Measurements from ENCODE around the gene RANBP3.

The RANBP3 gene

DNA sequence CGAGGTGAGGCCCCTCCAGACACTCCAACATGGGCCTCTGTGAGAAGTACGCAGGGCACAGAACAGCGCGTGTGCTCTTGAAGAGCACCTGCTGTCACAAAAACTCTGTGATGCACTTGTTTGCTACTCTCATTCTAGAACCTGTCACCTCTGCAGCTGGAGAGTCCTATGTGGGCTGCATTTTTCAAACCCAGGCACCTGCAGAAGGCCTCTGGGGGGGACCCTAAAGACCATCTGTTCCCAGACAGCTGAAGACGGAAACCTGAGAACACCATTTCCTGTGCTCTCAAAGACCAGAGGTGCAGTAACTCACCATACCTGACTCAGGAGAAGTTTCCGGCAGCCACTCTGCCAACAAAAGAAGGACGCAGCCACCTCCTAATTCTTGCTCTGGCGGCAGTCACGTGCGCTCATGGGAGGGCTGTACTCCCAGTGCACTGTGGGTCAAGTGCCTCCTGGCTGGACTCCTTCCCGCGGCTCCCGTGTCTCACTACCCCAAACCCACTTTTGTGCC lies 28.1 kb downstream of the RANBP3 start:
- no peak for DNase-seq

DNA sequence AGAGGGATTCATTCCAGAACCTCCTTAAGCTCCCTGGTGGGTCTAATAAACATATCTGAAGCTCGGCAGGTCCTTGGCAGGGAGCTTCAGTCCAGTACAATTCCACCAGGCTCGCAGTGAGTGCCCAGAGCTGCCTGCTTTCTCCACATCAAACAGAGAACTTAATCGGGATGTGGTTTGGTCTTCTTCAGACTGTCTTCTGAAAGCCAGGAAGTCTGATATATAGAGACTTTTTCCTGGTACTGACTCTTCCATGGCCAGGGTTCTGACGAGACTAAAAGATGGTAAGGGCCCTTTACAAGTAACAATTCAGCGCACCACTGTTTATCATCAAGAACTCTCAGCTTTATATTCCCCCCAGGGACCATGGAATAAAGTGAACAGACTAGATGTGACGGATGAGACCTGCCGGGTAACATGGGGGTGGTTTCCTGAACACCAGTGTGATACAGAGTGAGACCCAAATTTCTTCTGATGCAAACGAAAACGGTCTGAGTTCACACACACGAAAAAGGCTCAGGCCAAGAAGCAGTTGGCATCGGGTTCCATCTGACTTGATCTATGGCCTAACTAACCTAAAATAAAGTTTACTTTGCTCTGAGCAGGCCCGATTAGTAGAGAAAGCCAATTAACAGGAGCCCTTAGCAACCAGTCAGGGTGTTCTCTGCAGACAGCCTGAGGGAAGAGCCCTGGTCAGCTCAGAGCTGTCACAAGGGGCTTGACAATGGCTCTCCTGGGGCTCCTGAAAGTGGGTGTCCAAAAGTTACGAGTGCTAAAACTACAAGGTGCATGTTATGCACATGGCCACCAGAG lies 29.0 kb downstream of the RANBP3 start:
- DNase-seq: no peak

DNA sequence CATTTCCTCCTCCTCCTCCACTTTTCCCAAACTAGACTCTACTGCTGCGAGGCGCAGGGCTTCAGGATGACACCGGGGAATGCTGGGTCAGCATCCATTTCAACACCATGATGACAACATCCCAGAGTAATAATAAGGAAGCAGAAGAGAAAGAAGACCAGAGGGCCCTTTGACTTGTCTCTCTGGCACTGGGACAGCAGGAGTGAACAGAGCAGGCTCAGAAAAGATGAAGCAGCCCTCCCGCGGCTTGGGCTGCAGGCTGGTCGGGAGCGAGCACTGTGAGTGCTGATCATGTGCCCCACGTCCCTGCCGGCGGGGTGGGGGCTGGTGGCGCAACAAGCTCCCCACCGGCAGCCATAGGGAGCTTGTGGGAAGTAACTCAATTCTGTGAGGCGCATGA lies 30.5 kb downstream of the RANBP3 start:
- DNase-seq: peak; percentile 61

DNA sequence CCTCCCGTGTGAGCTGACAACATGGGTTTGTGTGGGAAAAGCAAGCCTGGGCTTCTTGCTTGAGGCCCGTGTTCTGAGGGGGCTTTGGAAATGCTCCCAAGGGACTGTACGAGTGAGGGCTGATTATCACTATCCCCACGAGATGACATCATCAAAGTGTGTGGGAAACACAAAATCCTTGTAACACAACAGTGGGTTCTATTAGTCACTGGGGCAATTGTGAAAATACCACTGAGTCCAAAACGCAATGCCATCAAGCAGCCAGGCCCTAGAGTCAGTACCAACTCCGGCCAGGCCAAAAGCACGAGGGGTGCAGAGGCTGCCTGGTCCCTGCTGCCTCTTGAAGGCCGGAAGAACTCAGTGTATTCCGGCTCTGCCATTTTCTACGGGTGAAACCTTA lies 34.3 kb downstream of the RANBP3 start:
- DNase-seq: no peak

DNA sequence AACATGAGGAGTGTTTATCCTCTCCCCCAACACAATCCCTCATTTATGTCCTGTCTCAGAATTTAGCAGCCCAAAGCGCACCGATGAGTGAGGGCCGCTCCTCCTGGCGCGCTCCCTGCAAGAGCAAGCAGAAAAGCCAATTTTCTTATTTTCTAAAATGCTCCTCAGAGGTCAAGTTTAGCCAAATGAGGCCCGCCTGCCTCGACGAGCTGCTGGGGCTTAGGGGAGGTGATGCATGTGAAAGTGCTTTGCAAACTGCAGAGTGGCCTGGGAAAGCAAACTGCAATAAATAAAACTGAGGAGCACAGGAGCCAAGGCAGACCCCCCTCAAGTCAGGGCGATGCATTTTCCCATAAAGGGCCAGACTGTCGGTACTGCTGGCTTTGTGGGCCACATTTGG lies 34.9 kb downstream of the RANBP3 start:
- no peak for DNase-seq

DNA sequence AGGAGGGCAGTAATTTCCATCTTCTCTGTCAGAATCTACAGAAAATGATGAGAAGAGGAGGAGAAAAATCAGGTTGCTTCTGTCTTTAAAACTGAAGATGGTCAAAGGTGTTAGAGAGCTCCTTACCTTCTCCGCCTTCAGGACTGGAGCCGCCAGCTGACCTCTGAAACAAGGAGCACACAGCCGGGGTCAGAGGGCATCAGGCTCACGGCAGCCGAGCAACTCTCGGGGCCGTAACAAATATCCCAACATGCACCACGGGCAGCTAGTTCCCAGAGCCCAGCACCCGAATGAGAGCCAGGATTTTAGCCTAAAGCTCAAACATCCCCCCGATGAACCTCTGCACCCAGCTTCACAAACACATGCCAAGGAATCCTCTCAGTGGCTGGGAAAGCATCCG lies 36.3 kb downstream of the RANBP3 start:
- DNase-seq: no peak

DNA sequence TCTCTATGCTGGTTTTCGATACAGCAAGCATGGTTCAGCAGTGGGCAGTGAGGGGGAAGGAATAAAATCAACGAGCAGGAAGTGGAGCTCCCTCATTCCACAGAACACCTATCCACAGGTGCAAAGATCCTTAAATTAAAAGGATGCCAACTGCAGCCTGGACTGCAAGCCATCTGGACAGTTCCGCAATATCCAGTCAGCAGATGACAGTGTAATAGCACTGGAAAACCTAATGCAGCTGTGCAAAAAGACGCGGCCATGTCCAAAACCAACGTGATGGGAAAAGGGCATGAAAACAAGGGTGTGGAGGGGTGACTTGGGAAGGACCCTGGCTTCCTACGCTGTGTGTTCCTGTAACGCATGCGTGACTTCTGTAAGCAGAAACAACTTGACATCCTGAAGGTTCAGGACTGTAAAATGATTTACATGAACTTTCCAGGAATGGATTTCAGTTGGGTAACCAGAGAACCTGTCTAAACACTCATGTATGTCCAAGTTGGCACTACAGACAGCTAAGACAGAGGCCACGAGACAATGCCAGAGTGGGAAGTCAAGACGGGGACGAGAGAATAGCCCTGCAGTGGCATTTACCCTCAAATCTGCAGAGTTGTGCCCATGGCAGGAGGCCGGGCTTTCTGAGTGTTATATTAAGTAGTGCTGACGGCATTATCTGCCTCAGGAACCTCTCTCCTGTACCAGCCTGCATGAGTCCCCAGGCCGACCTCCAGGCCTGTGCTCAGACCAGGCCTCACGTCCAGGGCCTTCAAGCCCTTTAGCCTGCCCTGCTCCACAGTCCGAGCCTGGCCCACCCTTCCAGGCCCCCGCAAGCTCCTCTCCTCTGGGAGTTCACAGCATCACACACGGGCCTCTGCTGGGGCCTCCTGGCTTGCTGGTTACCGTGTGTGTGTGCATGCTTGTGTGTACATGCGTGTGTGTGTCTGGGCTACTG lies 37.4 kb downstream of the RANBP3 start:
- no peak for DNase-seq

DNA sequence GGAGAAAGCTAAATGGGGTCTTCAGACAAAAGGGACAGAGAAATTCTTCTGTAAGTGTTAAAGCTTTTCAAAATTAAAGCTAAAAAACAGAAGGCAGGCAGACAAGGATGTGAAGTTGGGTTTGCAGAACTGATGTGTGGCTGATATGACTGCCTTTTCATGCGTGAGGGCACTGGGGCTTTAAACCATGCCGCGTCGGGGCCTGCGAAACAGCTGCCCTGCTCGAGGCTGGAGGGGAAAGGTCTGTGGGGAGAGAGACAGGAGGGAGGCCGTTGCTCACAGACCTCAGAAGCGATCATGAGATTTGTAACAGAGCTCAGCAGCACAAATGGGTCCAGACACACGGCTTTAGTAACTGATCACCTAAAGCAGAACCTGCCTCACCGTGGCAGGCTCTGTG lies 40.4 kb downstream of the RANBP3 start:
- DNase-seq: no peak

DNA sequence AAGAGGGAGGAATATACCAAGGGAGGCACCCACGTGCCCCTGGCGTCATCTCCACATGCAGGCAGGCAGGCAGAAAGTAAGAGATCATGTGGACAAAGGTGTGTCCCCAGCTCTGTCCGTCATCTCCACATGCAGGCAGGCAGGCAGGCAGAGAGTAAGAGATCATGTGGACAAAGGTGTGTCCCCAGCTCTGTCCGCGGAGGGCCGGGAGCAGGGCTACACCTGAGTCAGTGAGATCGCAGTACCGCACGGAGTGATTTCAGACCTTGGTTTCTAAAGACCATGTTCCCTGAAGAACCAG lies 41.7 kb downstream of the RANBP3 start:
- no peak for DNase-seq

DNA sequence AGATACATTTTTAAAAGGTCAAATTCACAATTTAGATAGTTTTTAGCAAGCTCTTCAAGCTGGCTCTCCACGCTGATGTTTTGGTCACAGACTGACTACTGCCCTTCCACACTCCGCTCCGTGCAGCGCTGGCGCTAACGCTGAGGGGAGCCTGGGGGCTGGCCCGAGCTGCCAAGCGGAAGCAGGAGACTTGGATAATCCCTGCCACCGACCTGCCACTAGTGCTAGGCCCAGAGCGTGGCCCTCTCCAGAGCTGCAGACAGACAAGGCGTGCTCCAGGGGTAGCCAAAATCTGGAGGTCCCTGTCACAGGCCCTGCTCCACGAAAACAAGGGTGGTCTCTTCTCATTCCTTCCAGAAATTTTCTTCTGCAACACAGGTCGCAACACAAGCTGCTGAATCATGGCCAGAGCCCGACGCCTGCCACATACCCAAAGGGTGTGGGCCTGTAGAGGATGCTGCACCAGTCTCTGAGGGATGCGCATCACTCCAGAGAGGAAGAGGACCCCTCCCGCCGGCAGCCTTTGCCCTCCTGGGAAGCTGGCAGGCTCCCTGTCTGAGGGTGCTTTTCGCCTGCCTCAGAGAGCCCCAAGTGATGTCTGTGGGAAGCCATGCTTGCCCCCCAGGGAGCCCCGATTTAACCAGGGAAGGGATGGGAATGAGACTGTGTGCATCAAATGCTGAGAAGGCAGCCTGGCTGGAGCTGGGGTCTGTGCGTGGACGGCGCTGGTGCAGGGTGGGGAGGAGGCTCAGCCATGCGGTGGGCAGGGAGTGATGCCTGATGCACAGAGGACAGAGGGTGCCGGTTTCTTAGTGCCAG lies 42.3 kb downstream of the RANBP3 start:
- no peak for DNase-seq

DNA sequence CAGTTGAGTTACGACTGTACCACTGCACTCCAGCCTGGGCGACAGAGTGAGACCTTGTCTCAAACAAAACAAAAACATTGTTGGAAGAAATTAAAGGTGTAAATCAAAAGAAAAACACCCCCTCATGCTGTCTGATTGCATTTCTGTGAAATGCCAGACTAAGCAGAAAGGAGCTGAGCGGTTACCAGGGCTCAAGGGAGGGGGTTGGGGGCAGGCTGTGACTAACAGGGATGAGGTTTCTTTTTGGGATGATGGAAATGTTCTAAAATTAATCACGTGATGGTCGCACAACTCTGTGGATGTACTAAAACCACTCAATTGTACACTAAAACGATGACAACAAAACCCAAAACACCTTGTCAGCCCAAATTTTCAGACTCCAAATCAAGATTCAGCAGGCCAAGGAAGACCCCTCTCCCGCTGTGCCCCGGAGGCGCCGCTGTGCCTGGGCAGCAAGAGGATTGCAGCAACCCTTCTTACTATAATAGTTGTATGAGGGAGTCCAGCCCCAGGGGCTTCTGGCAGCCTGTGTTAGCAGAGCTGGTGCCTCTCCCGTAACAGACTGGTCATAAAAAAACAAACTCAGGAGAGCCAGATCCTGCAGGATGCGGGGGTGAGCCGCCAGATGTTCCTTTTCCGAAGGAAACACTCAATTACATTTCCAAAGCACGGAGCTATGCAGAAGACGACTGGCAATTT lies 43.0 kb downstream of the RANBP3 start:
- peak; percentile 56 for DNase-seq

DNA sequence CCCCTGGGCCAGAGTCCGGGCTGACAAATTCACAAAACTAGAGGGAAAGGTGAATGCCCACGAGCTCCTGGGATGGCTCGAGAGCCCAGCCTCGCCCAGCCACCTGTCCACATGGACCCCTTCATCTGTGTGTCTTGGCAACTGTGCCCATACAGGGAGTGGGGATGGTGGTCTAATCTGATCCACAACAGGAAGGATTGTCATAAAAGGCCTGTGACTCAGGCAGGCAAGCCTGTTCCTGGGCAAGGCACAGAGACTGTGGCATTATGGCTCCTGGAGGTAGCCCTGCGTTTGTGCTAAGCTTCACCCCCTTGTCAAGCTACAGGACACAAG lies 43.9 kb downstream of the RANBP3 start:
- no peak for DNase-seq

DNA sequence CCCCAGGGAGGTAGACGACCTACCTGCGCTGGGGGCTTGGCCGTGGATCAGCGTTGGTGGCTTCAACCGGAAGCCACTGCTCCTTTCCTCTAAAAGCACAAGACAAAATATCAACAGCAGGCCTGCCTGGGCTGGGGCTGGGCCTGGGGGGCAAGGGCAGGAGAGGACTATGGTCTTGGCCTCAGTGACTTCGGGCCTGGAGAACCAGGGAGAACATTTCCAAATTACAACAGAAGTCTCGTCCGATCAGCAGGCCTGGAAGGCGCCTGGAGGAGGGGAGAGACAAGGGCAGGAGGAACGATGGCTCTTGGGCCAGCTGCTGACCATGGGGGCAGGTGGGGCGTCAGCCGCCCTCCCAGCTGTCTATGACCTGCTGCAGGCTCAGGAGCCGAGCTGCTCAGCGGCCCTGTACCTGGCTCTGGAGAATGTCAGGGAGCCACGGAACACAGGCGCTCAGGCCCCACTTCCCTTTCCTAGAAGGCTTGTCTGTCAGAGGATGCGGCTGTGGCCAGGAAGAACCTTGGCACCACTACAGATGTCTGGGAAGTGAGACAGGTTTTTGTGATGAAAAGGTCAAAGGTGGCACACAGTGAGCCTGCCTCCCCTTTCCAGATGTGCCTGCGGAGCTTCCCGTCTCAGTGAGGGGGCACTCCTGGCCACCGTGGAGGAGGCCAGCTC lies 44.4 kb downstream of the RANBP3 start:
- no peak for DNase-seq

DNA sequence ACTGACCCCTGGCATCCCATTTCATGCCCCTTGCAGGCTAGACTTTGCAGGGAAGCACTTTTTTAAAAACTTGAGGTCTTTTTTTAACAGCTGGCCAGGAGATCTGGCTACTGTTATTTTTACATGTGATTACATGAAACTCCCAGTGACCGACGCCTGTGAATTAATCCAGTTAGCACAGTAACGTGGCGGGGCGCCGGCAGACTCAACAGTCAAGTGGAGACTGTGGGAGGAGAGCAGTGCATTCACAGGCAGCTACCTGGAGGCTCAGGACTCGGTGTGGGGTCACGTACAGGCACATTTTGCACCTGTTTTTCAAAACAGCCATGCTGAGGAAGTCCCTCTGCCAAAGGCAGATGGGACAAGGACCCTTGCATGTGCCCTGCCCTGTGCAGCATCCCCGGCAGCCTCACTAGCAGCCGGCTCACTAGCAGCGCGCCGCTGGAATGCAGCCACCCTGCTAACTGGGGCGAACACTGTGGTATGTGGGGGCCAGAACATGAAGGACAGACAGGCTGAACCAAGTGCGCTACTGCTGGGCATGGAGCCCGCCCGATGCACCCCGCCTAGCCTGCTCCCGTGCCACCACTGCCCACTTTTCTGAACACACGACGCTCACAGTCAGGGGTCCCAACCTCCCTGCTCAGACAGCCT lies 45.2 kb downstream of the RANBP3 start:
- no peak for DNase-seq

DNA sequence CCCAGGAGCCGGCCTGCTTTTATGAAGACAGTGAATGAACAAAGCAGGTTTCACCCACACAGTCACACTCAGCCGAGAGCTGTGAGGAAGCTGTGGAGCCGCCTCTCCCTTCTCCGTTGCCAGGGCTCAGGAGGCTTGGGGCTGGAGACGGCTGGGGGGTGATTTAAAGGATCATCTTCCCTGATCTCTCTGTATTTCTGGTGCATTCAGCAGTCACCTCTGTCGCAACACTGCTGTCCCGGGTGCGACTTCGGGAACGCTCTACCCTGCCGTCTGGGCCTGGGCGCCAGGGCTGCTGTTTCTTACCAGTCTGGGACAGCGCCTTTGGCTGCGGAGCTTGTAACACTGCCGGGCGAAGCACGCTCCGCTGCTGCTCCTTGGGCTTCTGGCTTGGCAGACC lies 45.8 kb downstream of the RANBP3 start:
- no peak for DNase-seq

DNA sequence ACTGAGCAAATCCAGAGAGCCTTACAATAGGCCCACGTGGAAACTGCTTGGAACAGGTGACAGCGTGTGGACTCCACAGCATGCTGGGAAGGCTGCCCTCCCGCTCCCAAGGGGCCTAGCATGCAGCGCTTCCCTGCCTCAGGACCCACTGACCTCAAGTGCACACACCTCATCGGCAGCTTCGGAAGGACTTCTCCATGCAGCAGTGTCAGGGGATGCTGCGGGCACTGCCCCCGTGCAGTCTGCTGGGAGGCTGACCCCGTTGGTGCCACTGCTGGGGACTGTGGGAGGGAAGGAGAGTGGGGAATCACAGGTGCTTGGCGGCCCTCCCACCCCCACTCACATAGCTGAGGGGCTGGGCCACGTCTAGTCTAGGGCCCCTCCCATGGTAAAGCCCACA lies 46.7 kb downstream of the RANBP3 start:
- no peak for DNase-seq

DNA sequence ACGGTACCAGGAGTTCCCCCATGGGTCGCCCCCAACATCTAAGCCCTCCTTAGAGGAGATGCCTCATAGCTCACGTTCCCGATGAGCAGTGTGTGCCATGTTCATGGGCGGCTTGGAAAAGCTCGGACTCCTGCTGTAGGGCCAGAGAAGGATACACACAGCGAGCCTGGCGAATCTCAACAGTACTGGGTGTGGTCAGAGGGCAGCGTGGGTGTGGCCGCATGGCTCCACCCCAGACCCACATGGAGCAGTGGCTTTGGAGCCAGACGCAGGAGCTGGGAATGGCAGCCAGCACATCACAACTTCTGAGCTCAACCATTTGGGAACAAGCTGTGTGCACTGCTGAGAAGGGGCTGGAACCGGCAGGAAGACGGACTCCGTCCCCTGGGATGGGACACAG lies 48.3 kb downstream of the RANBP3 start:
- no peak for DNase-seq

DNA sequence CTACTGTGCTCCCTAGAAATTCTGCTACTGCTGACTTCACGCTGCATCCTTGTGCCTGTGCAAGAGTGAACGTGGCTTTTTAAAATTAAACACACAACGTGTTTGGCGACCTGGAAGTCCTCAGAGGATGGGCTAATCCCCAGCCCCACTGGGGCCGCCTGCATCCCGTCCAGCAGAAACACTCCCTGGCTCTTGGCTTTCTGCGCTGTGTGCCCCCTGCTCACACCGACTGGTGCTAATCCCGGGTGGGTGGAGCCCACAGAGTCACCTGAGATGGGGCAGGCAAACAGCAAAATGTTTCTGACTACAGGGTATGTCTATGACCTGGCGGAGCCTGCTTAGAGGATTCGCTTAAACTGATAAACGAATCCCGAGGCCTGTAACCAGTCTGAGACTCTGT lies 48.8 kb downstream of the RANBP3 start:
- no peak for DNase-seq

DNA sequence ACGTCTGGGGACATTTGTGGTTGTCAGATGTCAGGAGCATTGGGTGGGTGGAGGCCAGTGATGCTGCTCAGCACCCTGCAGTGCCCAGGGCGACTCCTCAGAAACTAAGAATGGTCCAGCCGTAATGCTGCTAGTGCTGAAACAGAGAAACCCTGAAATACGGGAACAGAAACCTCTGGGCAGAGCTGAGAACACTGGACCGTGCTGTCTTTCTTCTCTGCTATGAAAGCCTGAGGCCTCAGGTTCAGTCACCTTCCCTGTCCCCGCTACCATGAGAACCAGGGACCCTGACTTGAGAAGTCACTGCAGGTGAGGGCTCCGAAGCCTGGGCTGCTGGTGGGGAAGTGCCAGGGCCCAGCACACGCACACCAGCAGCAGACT lies 50.5 kb downstream of the RANBP3 start:
- no peak for DNase-seq

DNA sequence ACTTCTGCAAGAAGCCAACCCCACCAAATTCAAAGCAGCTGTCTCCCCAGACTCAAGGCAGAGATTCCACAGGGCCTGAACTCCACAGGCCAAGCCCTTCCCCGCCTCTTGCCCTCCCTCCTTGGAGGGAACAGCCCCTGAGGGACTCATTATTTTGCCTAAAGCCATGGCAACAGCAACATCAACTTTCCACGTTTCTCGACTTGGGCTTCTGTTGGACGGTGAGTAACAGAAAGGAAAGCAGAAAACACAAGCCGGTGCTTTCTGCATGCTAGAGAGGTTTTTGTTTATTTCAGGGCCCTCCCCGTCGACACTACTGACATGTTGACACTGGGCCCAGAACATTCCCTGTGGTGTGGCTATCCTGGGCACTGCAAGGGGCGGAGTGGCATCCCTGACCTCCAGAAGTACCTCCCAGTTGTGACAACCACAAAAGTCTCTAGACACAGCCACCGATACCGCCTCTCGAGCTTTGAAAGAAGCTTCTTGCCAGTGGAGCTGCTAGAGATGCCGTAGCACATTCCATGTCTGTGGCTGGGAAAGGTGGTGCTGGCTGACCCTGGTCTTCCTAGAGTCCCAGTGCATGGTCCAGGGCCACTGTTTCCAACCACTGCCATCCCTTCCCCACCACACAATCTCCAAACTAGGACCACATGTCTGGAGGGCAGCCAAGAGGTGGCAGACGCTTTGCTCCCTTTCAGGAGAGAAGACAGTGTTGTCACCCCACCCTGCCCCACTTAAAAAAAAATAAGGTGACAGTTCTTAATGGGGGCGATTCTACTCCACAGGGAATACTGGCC lies 51.1 kb downstream of the RANBP3 start:
- DNase-seq: peak; percentile 90
